HG02970 (cell line): ENCODE data around the gene SAP25.
"Not testable (repeated sequence)": the region's sequence is repeated elsewhere in the genome, so short reads cannot be mapped to it uniquely, and the experiment has no call there.

Experiments
- ATAC-seq: cut with Tn5 transposase; IDR thresholded peaks from one replicate; pipeline ENCODE4 v1.9.1; 2021; ENCODE audit warnings: mild to moderate bottlenecking, moderate library complexity, moderate number of reproducible peaks; ENCODE audit not compliant: unreplicated experiment, low FRiP score

SAP25 gene

DNA sequence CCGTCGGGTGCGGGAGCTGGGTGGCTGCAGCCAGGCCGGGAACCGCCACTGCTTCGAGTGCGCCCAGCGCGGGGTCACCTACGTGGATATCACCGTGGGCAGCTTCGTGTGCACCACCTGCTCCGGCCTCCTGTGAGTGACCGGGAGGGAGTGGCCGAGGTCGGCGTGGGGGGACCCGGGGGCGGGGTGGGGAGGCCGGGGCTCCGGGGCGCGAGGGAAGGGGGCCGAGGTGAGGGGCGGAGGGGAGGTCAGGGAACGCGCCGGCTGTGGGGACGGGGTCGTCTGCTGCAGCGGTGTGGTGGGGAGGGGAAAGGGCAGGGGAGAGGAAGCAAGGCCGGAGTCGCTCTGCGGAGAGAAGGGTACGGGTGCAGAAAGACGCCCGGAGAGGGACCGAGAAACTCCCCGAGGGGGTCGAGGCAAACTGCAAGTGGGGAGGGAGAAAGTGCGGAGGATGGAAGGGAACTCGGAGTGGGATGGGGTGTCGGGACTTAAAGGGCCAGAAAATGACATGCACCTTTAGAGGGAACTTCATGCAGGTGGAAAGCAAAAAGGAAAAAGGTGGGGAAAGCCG, 34.2 kb downstream of the SAP25 start:
- ATAC-seq, result no peak

DNA sequence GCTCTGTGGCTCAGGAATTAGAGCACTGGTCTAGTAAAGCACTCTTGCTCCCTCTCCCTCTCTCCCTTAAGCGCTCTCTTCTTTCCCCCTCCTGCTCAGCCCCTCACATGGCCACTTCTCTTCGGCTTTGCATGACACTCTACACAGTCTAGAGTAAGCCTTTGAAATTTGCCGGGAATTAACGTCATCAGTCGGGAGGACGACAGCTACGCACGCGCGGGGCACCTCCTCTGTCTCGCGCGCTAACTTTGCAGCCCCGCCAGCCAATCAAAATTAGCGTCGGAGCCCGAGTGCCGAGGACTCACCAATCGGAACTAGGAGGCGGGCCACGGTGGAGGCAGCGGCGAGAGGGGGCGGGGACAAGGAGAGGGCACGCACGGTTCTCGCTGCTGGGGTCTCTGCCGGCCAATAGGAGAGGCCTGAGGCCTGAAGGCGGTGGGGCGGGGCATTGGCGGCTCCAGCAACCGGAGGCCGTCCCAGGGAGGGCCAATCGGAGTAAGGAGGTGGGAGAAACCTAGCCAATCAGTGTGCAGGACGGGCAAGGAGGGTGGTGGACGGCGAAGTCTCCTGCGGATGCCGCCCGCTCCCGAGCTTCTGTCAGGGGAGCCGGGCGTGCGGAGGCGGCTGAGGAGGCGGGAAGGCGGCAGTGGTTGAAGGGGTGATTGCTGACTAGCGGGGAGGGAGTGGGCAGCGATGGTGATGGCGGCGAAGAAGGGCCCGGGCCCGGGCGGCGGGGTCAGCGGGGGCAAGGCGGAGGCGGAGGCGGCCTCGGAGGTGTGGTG, 34.9 kb downstream of the SAP25 start, which contains the start of gene AGFG2:
Gene AGFG2 (plus strand): TSS at position 550 of the 782 bp plus-strand sequence. CDS start 144 bp downstream, at position 694.
- peak; percentile 93 for ATAC-seq

DNA sequence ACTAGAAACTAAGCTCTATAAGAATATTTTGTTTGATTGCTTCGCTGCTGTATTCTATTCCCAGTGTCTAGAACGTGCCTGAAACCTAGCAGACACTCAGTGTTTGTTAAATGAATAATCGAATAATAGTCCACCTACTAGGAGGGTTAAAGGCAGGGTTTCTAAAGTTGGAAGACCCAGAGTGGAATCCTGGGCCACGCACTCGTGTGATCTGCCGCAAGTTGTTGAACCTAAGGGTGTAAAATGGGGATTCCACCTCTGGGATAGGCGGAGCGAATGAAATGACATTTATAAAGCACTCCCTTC, 35.4 kb downstream of the SAP25 start:
- ATAC-seq, result no peak

DNA sequence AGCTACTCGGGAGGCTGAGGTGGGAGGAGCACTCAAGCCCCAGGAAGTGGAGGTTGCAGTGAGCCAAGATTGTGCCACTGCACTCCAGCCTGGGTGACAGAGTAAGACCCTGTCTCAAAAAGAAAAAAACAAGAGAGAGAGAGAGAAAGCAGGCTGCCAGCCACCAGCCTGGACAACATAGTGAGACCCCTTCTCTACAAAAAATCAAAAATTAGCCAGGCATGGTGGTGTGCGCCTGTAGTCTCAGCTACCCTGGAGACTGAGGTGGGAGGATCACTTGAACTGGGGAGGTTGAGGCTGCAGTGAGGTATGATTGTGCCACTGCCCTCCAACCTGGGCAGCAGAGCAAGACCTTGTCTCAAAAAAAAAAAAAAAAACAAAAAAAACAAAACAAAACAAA, 37.0 kb downstream of the SAP25 start:
- ATAC-seq, result not testable (repeated sequence)

DNA sequence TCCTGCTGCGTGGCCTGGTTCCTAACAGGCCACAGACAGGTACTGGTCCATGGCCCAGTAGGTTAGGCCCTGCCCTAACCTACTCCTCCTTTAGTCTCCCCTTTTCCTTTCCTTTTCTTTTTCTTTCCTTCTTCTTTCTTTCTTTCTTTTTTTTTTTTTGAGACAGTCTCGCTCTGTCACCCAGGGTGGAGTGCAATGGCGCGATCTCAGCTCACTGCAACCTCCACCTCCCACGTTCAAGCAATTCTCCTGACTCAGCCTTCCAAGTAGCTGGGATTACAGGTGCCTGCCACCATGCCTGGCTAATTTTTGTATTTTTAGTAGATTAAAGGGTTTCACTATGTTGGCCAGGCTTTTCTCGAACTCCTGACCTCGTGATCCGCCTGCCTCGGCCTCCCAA, 37.7 kb downstream of the SAP25 start:
- not testable (repeated sequence) for ATAC-seq

DNA sequence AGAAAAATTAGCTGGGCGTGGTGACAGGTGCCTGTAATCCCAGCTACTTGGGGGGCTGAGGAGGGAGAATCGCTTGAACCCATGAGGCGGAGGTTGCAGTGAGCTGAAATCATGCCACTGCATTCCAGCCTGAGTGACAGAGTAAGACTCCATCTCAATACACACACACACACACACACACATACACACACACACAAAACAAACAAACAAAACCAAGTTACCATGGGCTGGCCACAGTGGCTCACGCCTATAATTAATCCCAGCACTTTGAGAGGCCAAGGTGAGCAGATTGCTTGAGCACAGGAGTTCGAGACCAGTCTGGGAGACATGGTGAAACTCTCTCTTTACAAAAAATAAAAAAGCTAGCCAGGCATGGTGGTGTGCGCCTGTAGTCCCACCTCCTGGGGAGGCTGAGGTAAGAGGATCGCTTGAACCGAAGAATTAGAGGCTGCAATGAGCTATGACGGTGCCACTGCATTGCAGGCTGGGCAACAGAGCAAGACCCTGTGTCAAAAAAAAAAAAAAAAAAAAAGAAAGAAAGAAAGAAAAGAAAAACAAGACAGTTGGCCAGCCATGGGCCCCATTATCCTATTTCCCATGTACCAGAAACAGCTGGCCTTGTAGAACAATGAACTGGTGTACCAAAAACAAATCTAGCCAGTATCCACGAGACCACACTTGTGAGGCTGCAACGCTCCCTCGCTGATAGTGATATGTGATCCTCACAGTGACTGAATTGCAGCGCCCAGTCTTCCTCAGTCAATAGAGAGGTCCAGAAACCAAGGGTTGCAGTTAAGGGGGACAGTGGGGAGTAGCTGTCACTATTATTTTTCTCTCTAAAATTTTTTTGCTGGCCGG, 41.3 kb downstream of the SAP25 start:
- ATAC-seq, result no peak

DNA sequence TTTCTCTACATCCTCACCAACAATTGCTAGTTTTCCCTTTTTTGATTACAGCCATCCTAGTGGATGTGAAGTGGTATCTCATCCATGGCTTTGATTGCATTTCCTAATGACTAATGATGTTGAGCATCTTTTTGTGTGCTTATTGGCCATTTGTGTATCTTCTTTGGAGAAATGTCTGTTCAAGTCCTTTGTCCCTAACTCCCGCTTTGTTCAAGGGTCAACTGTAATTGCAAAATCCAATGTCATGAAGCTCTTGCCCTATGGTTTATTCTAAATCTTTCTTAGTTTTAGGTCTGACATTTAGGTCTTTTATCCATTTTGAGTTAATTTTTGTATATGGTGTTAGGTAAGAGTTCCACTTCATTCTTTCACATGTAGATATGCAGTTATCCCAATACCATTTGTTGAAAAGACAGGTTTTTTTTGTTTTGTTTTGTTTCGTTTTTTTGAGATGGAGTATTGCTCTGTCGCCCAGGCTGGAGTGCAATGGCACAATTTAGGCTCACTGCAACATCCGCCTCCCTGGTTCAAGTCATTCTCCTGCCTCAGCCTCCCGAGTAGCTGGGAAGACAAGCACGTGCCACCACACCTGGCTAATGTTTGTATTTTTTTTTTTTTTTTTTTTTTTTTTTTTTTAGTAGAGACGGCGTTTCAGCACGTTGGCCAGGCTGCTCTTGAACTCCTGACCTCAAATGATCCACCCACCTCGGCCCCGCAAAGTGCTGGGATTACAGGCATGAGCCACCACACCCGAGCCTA, 45.4 kb downstream of the SAP25 start:
- ATAC-seq, result not testable (repeated sequence)

DNA sequence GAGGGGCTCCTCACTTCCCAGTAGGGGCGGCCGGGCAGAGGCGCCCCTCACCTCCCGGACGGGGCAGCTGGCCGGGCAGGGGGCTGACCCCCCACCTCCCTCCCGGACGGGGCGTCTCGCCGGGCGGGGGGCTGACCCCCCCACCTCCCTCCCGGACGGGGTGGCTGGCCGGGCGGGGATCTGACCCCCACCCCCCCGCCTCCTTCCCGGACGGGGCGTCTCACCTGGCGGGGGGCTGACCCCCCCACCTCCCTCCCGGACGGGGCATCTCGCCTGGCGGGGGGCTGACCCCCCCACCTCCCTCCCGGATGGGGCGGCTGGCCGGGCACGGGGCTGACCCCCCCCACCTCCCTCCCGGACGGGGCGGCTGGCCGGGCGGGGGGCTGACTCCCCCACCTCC, 50.5 kb downstream of the SAP25 start:
- ATAC-seq, result not testable (repeated sequence)
